PC-9 (cell line): ENCODE measurements around the gene SF3A1.

ENCODE experiments used
- EZH2 ChIP-seq: fragments of 200-600 bp; sonication (generic); IDR thresholded peaks from 2 replicates; pipeline ENCODE4 v1.8.0; 2017; ENCODE audit warnings: antibody characterized with exemption, low read depth
- TF ChIP-seq, protein P1 (sequence below): fragments of 200-600 bp; sonication (generic); conservative IDR thresholded peaks from 2 replicates; pipeline ENCODE4 v1.6.1; 2017; ENCODE audit warnings: mixed run types, antibody characterized with exemption, mild to moderate bottlenecking, moderate library complexity

DNA sequence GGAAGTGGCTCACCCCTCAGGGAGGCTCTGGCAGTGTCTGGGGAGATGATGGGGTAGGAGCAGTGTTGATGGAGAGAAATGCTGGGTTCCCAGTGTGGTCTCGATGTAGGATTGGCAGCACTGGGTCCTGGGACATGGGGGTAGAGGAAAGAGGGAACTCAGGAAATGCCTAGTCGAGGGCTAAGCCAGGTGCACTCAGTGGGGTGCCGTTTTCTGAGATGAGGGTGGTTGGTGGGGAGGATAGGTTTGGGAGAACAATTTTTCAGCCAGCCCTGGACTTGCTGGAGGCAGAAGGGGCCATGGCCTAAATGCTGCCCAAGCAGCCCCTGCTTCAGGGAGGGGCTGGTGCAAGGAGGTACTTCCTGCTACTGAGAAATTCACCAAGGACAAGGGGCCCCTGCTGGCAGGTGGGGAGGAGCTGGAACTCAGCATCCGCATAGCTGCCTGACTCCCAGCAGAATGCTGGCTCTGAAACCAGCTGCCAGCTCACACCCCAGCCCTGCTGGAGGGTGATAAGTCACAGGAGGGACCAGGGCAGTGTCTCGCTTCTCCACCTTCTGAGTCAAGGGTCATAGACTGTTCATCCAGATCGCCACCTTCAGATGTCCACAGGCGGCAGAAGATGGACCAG is 6.1 kb upstream of the SF3A1 start:
- TF ChIP-seq, protein P1, sequence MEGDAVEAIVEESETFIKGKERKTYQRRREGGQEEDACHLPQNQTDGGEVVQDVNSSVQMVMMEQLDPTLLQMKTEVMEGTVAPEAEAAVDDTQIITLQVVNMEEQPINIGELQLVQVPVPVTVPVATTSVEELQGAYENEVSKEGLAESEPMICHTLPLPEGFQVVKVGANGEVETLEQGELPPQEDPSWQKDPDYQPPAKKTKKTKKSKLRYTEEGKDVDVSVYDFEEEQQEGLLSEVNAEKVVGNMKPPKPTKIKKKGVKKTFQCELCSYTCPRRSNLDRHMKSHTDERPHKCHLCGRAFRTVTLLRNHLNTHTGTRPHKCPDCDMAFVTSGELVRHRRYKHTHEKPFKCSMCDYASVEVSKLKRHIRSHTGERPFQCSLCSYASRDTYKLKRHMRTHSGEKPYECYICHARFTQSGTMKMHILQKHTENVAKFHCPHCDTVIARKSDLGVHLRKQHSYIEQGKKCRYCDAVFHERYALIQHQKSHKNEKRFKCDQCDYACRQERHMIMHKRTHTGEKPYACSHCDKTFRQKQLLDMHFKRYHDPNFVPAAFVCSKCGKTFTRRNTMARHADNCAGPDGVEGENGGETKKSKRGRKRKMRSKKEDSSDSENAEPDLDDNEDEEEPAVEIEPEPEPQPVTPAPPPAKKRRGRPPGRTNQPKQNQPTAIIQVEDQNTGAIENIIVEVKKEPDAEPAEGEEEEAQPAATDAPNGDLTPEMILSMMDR, result no peak
- TF ChIP-seq EZH2, result no peak
